LNCAP (cell line): ENCODE results near the gene RPL3.

ENCODE experiments used
- CTCF ChIP-seq: fragments of 450-650 bp; IDR thresholded peaks from 2 replicates; pipeline ENCODE4 v1.5.1; 2017; ENCODE audit warnings: mild to moderate bottlenecking

The RPL3 gene

GRCh38 chr22:39308614-39309363 is 10.6 kb downstream of the RPL3 start:
- TF ChIP-seq CTCF, result no peak

GRCh38 chr22:39306456-39307361 is 12.7 kb downstream of the RPL3 start:
- no peak for TF ChIP-seq CTCF

GRCh38 chr22:39303892-39304671 is 15.3 kb downstream of the RPL3 start:
- no peak for TF ChIP-seq CTCF

GRCh38 chr22:39303358-39303757 is 16.1 kb downstream of the RPL3 start:
- TF ChIP-seq CTCF, result no peak

GRCh38 chr22:39302431-39302960 is 16.9 kb downstream of the RPL3 start:
- no peak for TF ChIP-seq CTCF

- TF ChIP-seq CTCF, result no peak
These were observed 17.5 kb downstream of the RPL3 start for GRCh38 chr22:39301926-39302325.

- no peak for TF ChIP-seq CTCF
These were observed 18.3 kb downstream of the RPL3 start for GRCh38 chr22:39301108-39301507.
